Endometrial microvascular endothelial cells (primary cell): ENCODE data around the gene N4BP3. TPM values are rescaled to one million over a fixed set of nuclear protein-coding genes. Genes with fewer than 3 reads are reported as not detected.
"Not testable (repeated sequence)": the region's sequence is repeated elsewhere in the genome, so short reads cannot be mapped to it uniquely, and the experiment has no call there.

ENCODE experiments used
- in situ Hi-C: cut with HindIII; loops from 2 replicates; pipeline ENCODE4 v1.10.0; 2017; ENCODE audit warnings: low sequenced_read_pairs, low pct_unique_long_range_greater_than_20kb; ENCODE audit errors: inconsistent ontology term
- total RNA-seq: library from RNA; depleted of rRNA; stranded (reverse); fragments of >200 nt; gene quantifications from one replicate; pipeline ENCODE4 v1.2.3, GENCODE V29; 2015; ENCODE audit errors: inconsistent ontology term

The N4BP3 gene
- total RNA-seq, 1 donor from 2014 or later: 11.2 TPM

- in situ Hi-C loops: no loop called here
Measured at GRCh38 chr5:178117923-178118701, 4.8 kb downstream of the N4BP3 start.

GRCh38 chr5:178119915-178120606 is 6.7 kb downstream of the N4BP3 start:
- in situ Hi-C loops: no loop called here

GRCh38 chr5:178120607-178121357 is 7.5 kb downstream of the N4BP3 start:
- in situ Hi-C loops: no loop called here

- in situ Hi-C loops: no loop called here
Measured at GRCh38 chr5:178121391-178122276, 8.3 kb downstream of the N4BP3 start.

GRCh38 chr5:178122346-178122745 is 9.0 kb downstream of the N4BP3 start:
- in situ Hi-C loops: no loop called here

- in situ Hi-C loops: no loop called here
Measured at GRCh38 chr5:178123094-178123965, 10.0 kb downstream of the N4BP3 start.

- in situ Hi-C loops: no loop called here
Measured at GRCh38 chr5:178123966-178124925, 10.9 kb downstream of the N4BP3 start.

GRCh38 chr5:178125253-178125906 is 12.0 kb downstream of the N4BP3 start:
- in situ Hi-C loops: no loop called here

GRCh38 chr5:178126556-178126955 is 13.2 kb downstream of the N4BP3 start:
- in situ Hi-C loops: no loop called here

- in situ Hi-C loops: not testable (repeated sequence)
Measured at GRCh38 chr5:178127300-178128009, 14.1 kb downstream of the N4BP3 start.

- in situ Hi-C loops: no loop called here
Measured at GRCh38 chr5:178129296-178129695, 16.0 kb downstream of the N4BP3 start.

- in situ Hi-C loops: not testable (repeated sequence)
Measured at GRCh38 chr5:178130234-178130575, 16.9 kb downstream of the N4BP3 start.

- in situ Hi-C loops: no loop called here
Measured at GRCh38 chr5:178130576-178131445, 17.5 kb downstream of the N4BP3 start, which contains the start of gene RMND5B. Gene RMND5B (plus strand): TSS chr5:178131014. CDS start chr5:178138120, 7,106 bp downstream.

GRCh38 chr5:178131446-178131996 is 18.2 kb downstream of the N4BP3 start:
- in situ Hi-C loops: no loop called here

- in situ Hi-C loops: no loop called here
Measured at GRCh38 chr5:178136990-178137389, 23.7 kb downstream of the N4BP3 start.
